Tibial artery (tissue), 4 donors: ENCODE measurements around the gene RARB.

ENCODE experiments used
- DNase-seq, 2 donors: peaks; one replicate each; pipeline ENCODE4 v3.0.0-alpha.2; 2019
- H3K27ac ChIP-seq, 2 donors: fragments of 200-600 bp; sonication (generic) in 1 of 2; 1 replicate in 1 of 2; 2 replicates in 1 of 2; pipeline ENCODE4 v1.5.1; 2018 to 2019; ENCODE audit warnings: mild to moderate bottlenecking in 1 of 2
- H3K27me3 ChIP-seq, 2 donors: fragments of 200-600 bp; sonication (generic) in 1 of 2; one replicate each; pipeline versions ENCODE4 v1.5.1 to v1.6.0; 2016 to 2019
- H3K36me3 ChIP-seq, 3 donors: fragments of 200-600 bp; sonication (generic) in 2 of 3; one replicate each; pipeline ENCODE4 v1.5.1; 2016 to 2019; ENCODE audit warnings: mild to moderate bottlenecking in 2 of 3
- H3K4me1 ChIP-seq, 4 donors: fragments of 200-600 bp; sonication (generic) in 2 of 4; 1 replicate in 3 of 4; 2 replicates in 1 of 4; pipeline ENCODE4 v1.5.1; 2016 to 2019
- H3K4me3 ChIP-seq, 2 donors: fragments of 200-600 bp; sonication (generic) in 1 of 2; 1 replicate in 1 of 2; 2 replicates in 1 of 2; pipeline ENCODE4 v1.5.1; 2018 to 2019; ENCODE audit warnings: mild to moderate bottlenecking in 2 of 2
- H3K9me3 ChIP-seq, 3 donors: fragments of 200-600 bp; sonication (generic) in 1 of 3; one replicate each; pipeline ENCODE4 v1.5.1; 2016 to 2019
- CTCF ChIP-seq, 2 experiments: fragments of 200-600 bp in 1 of 2; fragments of 450-650 bp in 1 of 2; IDR thresholded peaks; one replicate each; pipeline ENCODE4 v1.5.1; 2017 to 2019; ENCODE audit warnings: antibody characterized with exemption in 2 of 2, mild to moderate bottlenecking in 1 of 2, moderate library complexity in 1 of 2
- intact Hi-C: fragments of 100-400 bp; cut with DNase I; formaldehyde crosslinking; loops from one replicate; pipeline ENCODE4 v1.15.0; 2023; ENCODE audit warnings: low total_unique reads

RARB gene

GRCh38 chr3:25447925-25448324, 19.9 kb downstream of the RARB start:
- no peak for DNase-seq
- H3K27ac ChIP-seq: no peak overlapping the region
- no peaks in the 10 kb centered on the region for H3K27me3 ChIP-seq
- H3K4me3 ChIP-seq: no peak overlapping the region
- H3K9me3 ChIP-seq: no peaks in the 10 kb centered on the region
- intact Hi-C loops: no loop called here
- peaks cover 3 to 33% (median 14%) of the 10 kb centered on the region in 4 donors for H3K4me1 ChIP-seq
- TF ChIP-seq CTCF (IDR thresholded peaks at IDR 0.05): no peak
- H3K36me3 ChIP-seq: no peaks in the 10 kb centered on the region

GRCh38 chr3:25448750-25449692, 21.0 kb downstream of the RARB start:
- peak; percentile 89 to 92 for DNase-seq
- no peak for TF ChIP-seq CTCF (IDR thresholded peaks at IDR 0.05)
- no peaks in the 10 kb centered on the region for H3K36me3 ChIP-seq
- intact Hi-C loops: no loop called here
- H3K4me3 ChIP-seq: no peak overlapping the region
- H3K27me3 ChIP-seq: no peaks in the 10 kb centered on the region
- H3K4me1 ChIP-seq: peaks cover 3 to 35% (median 20%) of the 10 kb centered on the region in 4 donors
- no peaks in the 10 kb centered on the region for H3K9me3 ChIP-seq
- H3K27ac ChIP-seq: peak overlapping the region; percentile 58 to 68

- Histone ChIP-seq H3K4me1 (peaks cover 3 to 37% (median 28%) of the 10 kb centered on the region in 4 donors), H3K9me3 (no peaks in the 10 kb centered on the region), H3K27me3 (no peaks in the 10 kb centered on the region), H3K4me3 (no peak overlapping the region), H3K36me3 (no peaks in the 10 kb centered on the region), H3K27ac (peak overlapping the region; percentile 58 to 68)
- intact Hi-C loops: no loop called here
- no peak for DNase-seq
- TF ChIP-seq CTCF (IDR thresholded peaks at IDR 0.05): no peak
Observed at GRCh38 chr3:25449857-25450256, 21.8 kb downstream of the RARB start.

- Histone ChIP-seq H3K27ac (peak overlapping the region; percentile 4 to 36), H3K36me3 (no peaks in the 10 kb centered on the region), H3K27me3 (no peaks in the 10 kb centered on the region), H3K9me3 (no peaks in the 10 kb centered on the region), H3K4me3 (no peak overlapping the region), H3K4me1 (peaks cover 3 to 60% (median 45%) of the 10 kb centered on the region in 4 donors)
- DNase-seq: no peak
- intact Hi-C loops: no loop called here
- no peak for TF ChIP-seq CTCF (IDR thresholded peaks at IDR 0.05)
Observed at GRCh38 chr3:25452192-25452591, 24.1 kb downstream of the RARB start.

- H3K4me1 ChIP-seq: peaks cover 3 to 66% (median 49%) of the 10 kb centered on the region in 4 donors
- no peak for DNase-seq
- H3K27ac ChIP-seq: peak overlapping the region in 1 of 2 donors; percentile 36
- H3K36me3 ChIP-seq: no peaks in the 10 kb centered on the region
- intact Hi-C loops: no loop called here
- no peaks in the 10 kb centered on the region for H3K9me3 ChIP-seq
- no peak overlapping the region for H3K4me3 ChIP-seq
- TF ChIP-seq CTCF (IDR thresholded peaks at IDR 0.05): no peak
- no peaks in the 10 kb centered on the region for H3K27me3 ChIP-seq
Observed at GRCh38 chr3:25452740-25453139, 24.7 kb downstream of the RARB start.
